OCI-LY1 (cell line): ENCODE data around the gene PANX3.

Source experiments
- H2AFZ ChIP-seq: fragments of 200-600 bp; sonication (generic), shearing (Covaris generic); 2 replicates; pipeline ENCODE4 v1.6.0; 2014; ENCODE audit warnings: antibody characterized with exemption, mild to moderate bottlenecking, low read length
- H3F3A ChIP-seq: fragments of 200-600 bp; sonication (generic), shearing (Covaris generic); 2 replicates; pipeline ENCODE4 v1.6.0; 2014; ENCODE audit warnings: mild to moderate bottlenecking, antibody characterized with exemption, low read length, moderate library complexity; ENCODE audit not compliant: insufficient read depth
- H3K27ac ChIP-seq: fragments of 200-600 bp; sonication (generic); 2 replicates; pipeline ENCODE4 v1.5.1; 2014; ENCODE audit warnings: low read length, mixed run types, mild to moderate bottlenecking, low read depth; ENCODE audit not compliant: poor library complexity, severe bottlenecking
- H3K27me3 ChIP-seq: fragments of 200-600 bp; sonication (generic); 2 replicates; pipeline ENCODE4 v1.6.0; 2014; ENCODE audit warnings: antibody characterized with exemption, mild to moderate bottlenecking, low read length, moderate library complexity; ENCODE audit not compliant: insufficient read depth
- H3K36me3 ChIP-seq: fragments of 200-600 bp; sonication (generic); 2 replicates; pipeline ENCODE4 v1.6.1; 2014; ENCODE audit warnings: mild to moderate bottlenecking, antibody characterized with exemption, low read length, moderate library complexity, mixed read lengths; ENCODE audit not compliant: insufficient read depth
- H3K4me1 ChIP-seq: fragments of 200-600 bp; sonication (generic); 2 replicates; pipeline ENCODE4 v1.5.1; 2014; ENCODE audit warnings: mild to moderate bottlenecking, low read length, moderate library complexity; ENCODE audit not compliant: insufficient read depth, severe bottlenecking
- H3K4me2 ChIP-seq: fragments of 200-600 bp; sonication (generic), shearing (Covaris generic); 2 replicates; pipeline ENCODE4 v1.6.1; 2014; ENCODE audit warnings: low read length
- H3K4me3 ChIP-seq: fragments of 200-600 bp; sonication (generic); 2 replicates; pipeline ENCODE4 v1.5.1; 2014; ENCODE audit warnings: low read length, low read depth, mild to moderate bottlenecking, mixed read lengths; ENCODE audit not compliant: poor library complexity, severe bottlenecking
- H3K79me2 ChIP-seq: fragments of 200-600 bp; shearing (Covaris generic); 2 replicates; pipeline ENCODE4 v1.6.1; 2016; ENCODE audit warnings: mixed run types, low read length, mixed read lengths; ENCODE audit not compliant: insufficient read depth
- H3K9ac ChIP-seq: fragments of 200-600 bp; sonication (generic), shearing (Covaris generic); 2 replicates; pipeline ENCODE4 v1.6.1; 2014; ENCODE audit warnings: mild to moderate bottlenecking, low read length, mixed read lengths
- H3K9me2 ChIP-seq: fragments of 200-600 bp; sonication (generic), shearing (Covaris generic); 2 replicates; pipeline ENCODE4 v1.6.1; 2014; ENCODE audit warnings: low read depth, mild to moderate bottlenecking, low read length, mixed read lengths
- H3K9me3 ChIP-seq: fragments of 200-600 bp; shearing (Covaris generic); 2 replicates; pipeline ENCODE4 v1.6.1; 2014; ENCODE audit warnings: low read length, mixed read lengths
- H4K20me1 ChIP-seq: fragments of 200-600 bp; sonication (generic), shearing (Covaris generic); 2 replicates; pipeline ENCODE4 v1.6.0; 2016; ENCODE audit warnings: mild to moderate bottlenecking, low read length; ENCODE audit not compliant: insufficient read depth
- CTCF ChIP-seq: fragments of 200-600 bp; sonication (generic), shearing (Covaris generic); IDR thresholded peaks from 2 replicates; pipeline ENCODE4 v1.5.1; 2017; ENCODE audit warnings: mild to moderate bottlenecking, antibody characterized with exemption, low read length, moderate library complexity, mixed read lengths
- EZH2 ChIP-seq: fragments of 200-600 bp; sonication (generic), shearing (Covaris generic); IDR thresholded peaks from 2 replicates; pipeline ENCODE4 v1.8.0; 2017; ENCODE audit warnings: borderline replicate concordance, mixed run types, mild to moderate bottlenecking, antibody characterized with exemption, low read length, moderate library complexity, mixed read lengths

The PANX3 gene

GRCh38 chr11:124595302-124595701 is 15.9 kb upstream of the PANX3 start:
- H2AFZ ChIP-seq: no peak overlapping the region
- no peaks in the 10 kb centered on the region for H3K4me1 ChIP-seq
- no peak overlapping the region for H3K9ac ChIP-seq
- no peak overlapping the region for H3K4me3 ChIP-seq
- no peaks in the 10 kb centered on the region for H3F3A ChIP-seq
- no peak overlapping the region for H3K27ac ChIP-seq
- TF ChIP-seq CTCF (no peak), EZH2 (no peak)
- H3K27me3 ChIP-seq: no peaks in the 10 kb centered on the region
- no peaks in the 10 kb centered on the region for H3K79me2 ChIP-seq
- no peaks in the 10 kb centered on the region for H3K9me3 ChIP-seq
- H3K4me2 ChIP-seq: no peak overlapping the region
- no peaks in the 10 kb centered on the region for H3K36me3 ChIP-seq
- H3K9me2 ChIP-seq: no peaks in the 10 kb centered on the region
- no peaks in the 10 kb centered on the region for H4K20me1 ChIP-seq

GRCh38 chr11:124597626-124598025 is 13.6 kb upstream of the PANX3 start:
- TF ChIP-seq EZH2 (no peak), CTCF (no peak)
- Histone ChIP-seq H3K79me2 (no peaks in the 10 kb centered on the region), H3K4me1 (no peaks in the 10 kb centered on the region), H3K27ac (no peak overlapping the region), H2AFZ (no peak overlapping the region), H3K36me3 (no peaks in the 10 kb centered on the region), H3K4me2 (no peak overlapping the region), H3F3A (no peaks in the 10 kb centered on the region), H4K20me1 (no peaks in the 10 kb centered on the region), H3K9me3 (no peaks in the 10 kb centered on the region), H3K27me3 (no peaks in the 10 kb centered on the region), H3K9ac (no peak overlapping the region), H3K4me3 (no peak overlapping the region), H3K9me2 (no peaks in the 10 kb centered on the region)

GRCh38 chr11:124600621-124601320 is 10.5 kb upstream of the PANX3 start:
- Histone ChIP-seq H3K9ac (no peak overlapping the region), H3K27ac (no peak overlapping the region), H3K9me2 (no peaks in the 10 kb centered on the region), H3K4me1 (no peaks in the 10 kb centered on the region), H3K27me3 (no peaks in the 10 kb centered on the region), H3K4me2 (no peak overlapping the region), H4K20me1 (no peaks in the 10 kb centered on the region), H3K79me2 (no peaks in the 10 kb centered on the region), H3K4me3 (no peak overlapping the region), H3K36me3 (no peaks in the 10 kb centered on the region), H2AFZ (no peak overlapping the region), H3K9me3 (no peaks in the 10 kb centered on the region), H3F3A (no peaks in the 10 kb centered on the region)
- TF ChIP-seq EZH2 (no peak), CTCF (no peak)
